ENCODE results near the gene ZNF181. TPM values are rescaled to one million over a fixed set of nuclear protein-coding genes. Genes with fewer than 3 reads are reported as not detected.
A peak's percentile ranks its signal among the peaks of the same experiment; 100 is the strongest.
"Not testable (repeated sequence)": the region's sequence is repeated elsewhere in the genome, so short reads cannot be mapped to it uniquely, and the experiment has no call there.

Gene ZNF181
- polyA plus RNA-seq, 1 of the 3 experiments (the other 2 are of a cell fraction): 8.1 TPM

DNA sequence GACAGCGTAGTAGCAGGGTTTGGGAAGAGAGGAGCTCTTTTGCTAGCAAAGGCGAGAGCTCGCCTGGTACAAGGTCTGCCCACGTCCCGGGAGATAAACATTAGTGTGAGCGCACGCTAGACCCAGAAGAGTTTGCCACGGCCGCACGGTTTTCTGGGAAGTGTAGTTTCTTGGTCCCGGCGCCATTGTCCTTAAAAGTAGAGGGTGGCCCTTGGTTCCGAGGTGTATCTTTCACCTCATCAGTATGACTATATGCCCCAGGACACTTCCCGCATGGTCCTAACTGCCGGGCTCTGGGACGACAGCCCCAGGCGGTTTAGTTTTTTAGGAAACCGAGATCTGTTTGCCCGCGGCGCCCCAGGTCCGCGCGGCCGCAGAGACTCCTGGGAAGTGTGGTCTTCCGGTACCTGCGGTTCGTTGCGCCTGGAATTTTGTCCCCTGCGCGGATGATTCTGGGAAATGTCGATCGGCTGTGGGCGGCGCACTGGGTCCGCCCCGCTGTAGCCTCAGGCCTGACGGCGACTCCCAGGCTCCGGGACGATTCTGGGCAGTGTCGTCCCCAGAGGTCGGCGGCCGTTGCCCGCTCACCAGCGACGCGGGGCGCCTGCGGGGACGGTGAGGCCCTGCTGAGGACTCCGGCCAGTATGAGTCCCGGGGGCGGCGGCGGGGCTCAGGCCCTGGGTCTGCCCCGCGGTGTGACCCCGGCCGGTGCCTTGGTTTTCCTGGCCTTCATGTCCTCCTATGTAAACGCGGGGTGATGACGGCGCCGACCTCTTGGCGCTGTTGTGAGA, at the start of gene ZNF181 (continued):
- TF ChIP-seq, protein P1, sequence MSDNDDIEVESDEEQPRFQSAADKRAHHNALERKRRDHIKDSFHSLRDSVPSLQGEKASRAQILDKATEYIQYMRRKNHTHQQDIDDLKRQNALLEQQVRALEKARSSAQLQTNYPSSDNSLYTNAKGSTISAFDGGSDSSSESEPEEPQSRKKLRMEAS (IDR thresholded peaks at IDR 0.05; ENCODE audit: low read depth): peak; percentile 28; the same call in 1 of the 2 replicates
- TF ChIP-seq USF2 (IDR thresholded peaks at IDR 0.05; ENCODE audit: borderline replicate concordance, low read depth, low read length): no peak
- no peak for TF ChIP-seq RAD21 (IDR thresholded peaks at IDR 0.05; ENCODE audit: low read length)
- no peak for TF ChIP-seq RXRA (IDR thresholded peaks at IDR 0.05; ENCODE audit: borderline replicate concordance, low read depth)
- TF ChIP-seq, protein P2, sequence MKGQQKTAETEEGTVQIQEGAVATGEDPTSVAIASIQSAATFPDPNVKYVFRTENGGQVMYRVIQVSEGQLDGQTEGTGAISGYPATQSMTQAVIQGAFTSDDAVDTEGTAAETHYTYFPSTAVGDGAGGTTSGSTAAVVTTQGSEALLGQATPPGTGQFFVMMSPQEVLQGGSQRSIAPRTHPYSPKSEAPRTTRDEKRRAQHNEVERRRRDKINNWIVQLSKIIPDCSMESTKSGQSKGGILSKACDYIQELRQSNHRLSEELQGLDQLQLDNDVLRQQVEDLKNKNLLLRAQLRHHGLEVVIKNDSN (IDR thresholded peaks at IDR 0.05; ENCODE audit: borderline replicate concordance, low read depth): no peak
- TF ChIP-seq IRF3 (IDR thresholded peaks at IDR 0.05; ENCODE audit: low read depth, low read length): no peak
- no peak for TF ChIP-seq JUND (IDR thresholded peaks at IDR 0.05)
- no peak for TF ChIP-seq MEF2A (IDR thresholded peaks at IDR 0.05; ENCODE audit: borderline replicate concordance, low read depth)
- TF ChIP-seq RCOR1 (IDR thresholded peaks at IDR 0.05; ENCODE audit: low read length): 0 out of 2 replicates have a peak, but pooled peaks have one; percentile 2
- TF ChIP-seq SMC3 (IDR thresholded peaks at IDR 0.05; ENCODE audit: low read depth, low read length): no peak

DNA sequence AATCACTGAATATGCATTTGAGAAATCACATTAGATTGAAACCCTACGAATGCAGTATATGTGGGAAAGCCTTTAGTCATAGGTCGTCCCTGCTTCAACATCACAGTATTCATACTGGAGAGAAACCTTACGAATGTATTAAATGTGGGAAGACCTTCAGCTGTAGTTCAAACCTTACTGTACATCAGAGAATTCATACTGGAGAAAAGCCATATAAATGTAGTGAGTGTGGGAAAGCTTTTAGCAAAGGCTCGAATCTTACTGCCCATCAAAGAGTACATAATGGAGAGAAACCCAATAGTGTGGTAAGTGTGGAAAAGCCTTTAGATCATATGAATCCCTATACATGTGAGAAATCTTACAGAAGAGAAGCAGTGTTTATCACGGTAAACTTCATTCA, 48.8 kb upstream of the ZNF181 start:
- H3K27ac ChIP-seq (ENCODE audit: low read depth in 2 of 2, low read length in 1 of 2); H3K4me2 ChIP-seq; CTCF ChIA-PET; H3K9me2 ChIP-seq; H2AFZ ChIP-seq (ENCODE audit: low read depth); H3K27me3 ChIP-seq (ENCODE audit: insufficient read depth); H3K4me1 ChIP-seq (ENCODE audit: control insufficient read depth in 1 of 2, insufficient read depth in 2 of 2, low read depth in 1 of 2, low read length in 1 of 2); H4K20me1 ChIP-seq (ENCODE audit: insufficient read depth); H3K9ac ChIP-seq; DNase-seq; H3F3A ChIP-seq (replicated peaks; ENCODE audit: insufficient read depth); H3K79me2 ChIP-seq (ENCODE audit: insufficient read depth); H3K4me3 ChIP-seq (ENCODE audit: low read depth in 2 of 2, low read length in 1 of 2); POLR2A ChIA-PET: not testable (repeated sequence)
- WGBS (ENCODE audit: low lambda C conversion rate): 93% methylated on average over 5 of the region's 5 CpGs
- Histone ChIP-seq H3K9me3 (peaks cover 30% of the 10 kb centered on the region; the same call in 1 of the 2 replicates), H3K36me3 (replicated peaks in 1 of 2; ENCODE audit: control insufficient read depth in 1 of 2, insufficient read depth in 2 of 2, low read length in 1 of 2) (peaks cover 34 to 47% of the 10 kb centered on the region in 2 experiments)

DNA sequence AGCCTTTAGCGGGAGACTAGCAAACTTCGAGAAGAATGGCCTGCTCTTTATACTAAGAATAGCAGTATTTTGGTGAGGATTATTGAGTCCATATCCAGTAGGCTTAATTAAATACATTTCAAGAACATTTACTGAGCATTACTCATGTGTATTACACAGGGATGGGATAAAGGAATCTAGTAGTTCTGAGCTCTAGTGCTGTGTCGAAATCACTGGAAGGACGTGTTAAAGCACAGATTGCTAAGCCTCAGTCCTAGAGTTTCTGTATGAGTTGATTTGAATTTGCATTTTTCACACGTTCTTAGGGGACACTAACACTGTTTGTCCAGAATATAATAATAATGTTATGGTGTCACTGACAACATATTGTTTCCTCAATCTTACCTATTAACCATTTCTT, 47.6 kb upstream of the ZNF181 start:
- H3F3A ChIP-seq (replicated peaks; ENCODE audit: insufficient read depth): peaks cover 6% of the 10 kb centered on the region
- no peak overlapping the region for H3K4me3 ChIP-seq (ENCODE audit: low read depth in 2 of 2, low read length in 1 of 2)
- no peak for DNase-seq
- H3K27ac ChIP-seq (ENCODE audit: low read depth in 2 of 2, low read length in 1 of 2): no peak overlapping the region
- ChIA-PET POLR2A (interaction anchor here (1.6 kb wide), 1 partner anchor 9 kb away, joined by 6 read pairs; the partner anchor contains the start of gene ZNF302), CTCF (no interaction called here)
- H3K4me1 ChIP-seq (ENCODE audit: control insufficient read depth in 1 of 2, insufficient read depth in 2 of 2, low read depth in 1 of 2, low read length in 1 of 2): no peaks in the 10 kb centered on the region
- no peak for TF ChIP-seq CHD2 (IDR thresholded peaks at IDR 0.05; ENCODE audit: low read length, partially characterized antibody)
- H3K27me3 ChIP-seq (ENCODE audit: insufficient read depth): no peaks in the 10 kb centered on the region
- peaks cover 22 to 36% of the 10 kb centered on the region in 2 experiments for H3K36me3 ChIP-seq (replicated peaks in 1 of 2; ENCODE audit: control insufficient read depth in 1 of 2, insufficient read depth in 2 of 2, low read length in 1 of 2)
- no peaks in the 10 kb centered on the region for H3K9me2 ChIP-seq
- peaks cover 30% of the 10 kb centered on the region; the same call in 1 of the 2 replicates for H3K9me3 ChIP-seq
- H4K20me1 ChIP-seq (ENCODE audit: insufficient read depth): no peaks in the 10 kb centered on the region
- H3K9ac ChIP-seq: no peak overlapping the region
- WGBS (ENCODE audit: low lambda C conversion rate): 71% methylated on average over 5 of the region's 5 CpGs
- no peaks in the 10 kb centered on the region for H3K79me2 ChIP-seq (ENCODE audit: insufficient read depth)
- no peak overlapping the region for H3K4me2 ChIP-seq
- no peak overlapping the region for H2AFZ ChIP-seq (ENCODE audit: low read depth)
